Measurements from ENCODE around the gene TNFRSF8. TPM values are rescaled to one million over a fixed set of nuclear protein-coding genes. Genes with fewer than 3 reads are reported as not detected.

Gene TNFRSF8
- total RNA-seq, 1 experiment from 2014 or later, result 0.13 TPM

- ChIA-PET POLR2A (no interaction called here), CTCF (no interaction called here)
- in situ Hi-C loops (cut with HindIII; ENCODE audit: low pct_unique_long_range_greater_than_20kb, low sequenced_read_pairs) (no loop called here), intact Hi-C loops (cut with micrococcal nuclease; ENCODE audit: unreplicated experiment) (no loop called here)
- Histone ChIP-seq H3K9me3 (ENCODE audit: control insufficient read depth, insufficient read depth, low read depth, low read length) (no peaks in the 10 kb centered on the region), H3K36me3 (ENCODE audit: control insufficient read depth, insufficient read depth, low read length) (no peaks in the 10 kb centered on the region), H3K4me3 (ENCODE audit: low read depth in 2 of 2, low read length in 2 of 2) (no peak overlapping the region), H3K4me1 (ENCODE audit: control insufficient read depth, insufficient read depth, low read length) (no peaks in the 10 kb centered on the region), H3K27me3 (ENCODE audit: control insufficient read depth, insufficient read depth, low read length) (no peaks in the 10 kb centered on the region), H3K27ac (ENCODE audit: low read length) (no peak overlapping the region)
- no TSS peak for BruUV-seq (replicated peaks)
- DNase-seq (ENCODE audit: low read depth, low spot score) (no peak), ATAC-seq (no peak)
- TF ChIP-seq POLR2AphosphoS5 (IDR thresholded peaks at IDR 0.05; ENCODE audit: low read depth, low read length), result no peak
- TF ChIP-seq TCF7L2 (IDR thresholded peaks at IDR 0.05; ENCODE audit: low read depth, low read length), result no peak
- no peak for TF ChIP-seq CTCF (IDR thresholded peaks at IDR 0.05)
- no peak for TF ChIP-seq SIN3A (IDR thresholded peaks at IDR 0.05; ENCODE audit: borderline replicate concordance, insufficient read depth, low read depth, low read length)
Measured at GRCh38 chr1:12028248-12028647, 34.9 kb upstream of the TNFRSF8 start.

- no peak for TF ChIP-seq TCF7L2 (IDR thresholded peaks at IDR 0.05; ENCODE audit: low read depth, low read length)
- TF ChIP-seq CTCF (IDR thresholded peaks at IDR 0.05), result no peak
- no peak for TF ChIP-seq SIN3A (IDR thresholded peaks at IDR 0.05; ENCODE audit: borderline replicate concordance, insufficient read depth, low read depth, low read length)
- TF ChIP-seq REST (IDR thresholded peaks at IDR 0.05; ENCODE audit: insufficient read depth in 1 of 2, low read depth in 2 of 2, low read length in 1 of 2), result no peak
- TF ChIP-seq POLR2AphosphoS5 (IDR thresholded peaks at IDR 0.05; ENCODE audit: low read depth, low read length), result no peak
- no peak overlapping the region for H3K27ac ChIP-seq (ENCODE audit: low read length)
- in situ Hi-C loops (cut with HindIII; ENCODE audit: low pct_unique_long_range_greater_than_20kb, low sequenced_read_pairs) (no loop called here), intact Hi-C loops (cut with micrococcal nuclease; ENCODE audit: unreplicated experiment) (no loop called here)
- ATAC-seq (no peak; the same call in 1 of the 2 replicates), DNase-seq (ENCODE audit: low read depth, low spot score) (no peak)
- H3K4me3 ChIP-seq (ENCODE audit: low read depth in 2 of 2, low read length in 2 of 2), result no peak overlapping the region
- H3K36me3 ChIP-seq (ENCODE audit: control insufficient read depth, insufficient read depth, low read length), result no peaks in the 10 kb centered on the region
- no peaks in the 10 kb centered on the region for H3K27me3 ChIP-seq (ENCODE audit: control insufficient read depth, insufficient read depth, low read length)
- no TSS peak for BruUV-seq (replicated peaks)
- H3K9me3 ChIP-seq (ENCODE audit: control insufficient read depth, insufficient read depth, low read depth, low read length), result no peaks in the 10 kb centered on the region
- CTCF ChIA-PET, result no interaction called here
- POLR2A ChIA-PET, result no interaction called here
- no peaks in the 10 kb centered on the region for H3K4me1 ChIP-seq (ENCODE audit: control insufficient read depth, insufficient read depth, low read length)
Measured at GRCh38 chr1:12028957-12029511, 34.1 kb upstream of the TNFRSF8 start.

All from Panc1 (cell line).